Fibroblast of lung (primary cell): Measurements from ENCODE around the gene SLC35G1. TPM values are rescaled to one million over a fixed set of nuclear protein-coding genes. Genes with fewer than 3 reads are reported as not detected.

ENCODE experiments used
- DNase-seq, 2 donors: peaks; one replicate each; pipeline versions ENCODE4 v3.0.0 to v3.0.0-alpha.2; 2010; ENCODE audit warnings: low read depth in 2 of 2
- H2AFZ ChIP-seq: 2 replicates; pipeline ENCODE4 v1.5.1; 2012; ENCODE audit warnings: low read length, control low read depth, inconsistent platforms
- H3K27ac ChIP-seq: 2 replicates; pipeline ENCODE4 v1.5.1; 2011; ENCODE audit warnings: low read length, control low read depth; ENCODE audit not compliant: insufficient read depth
- H3K27me3 ChIP-seq: 2 replicates; pipeline ENCODE4 v1.5.1; 2011; ENCODE audit warnings: mild to moderate bottlenecking, low read length; ENCODE audit not compliant: control insufficient read depth, insufficient read depth
- H3K36me3 ChIP-seq: 2 replicates; pipeline ENCODE4 v1.5.1; 2011; ENCODE audit warnings: low read length; ENCODE audit not compliant: control insufficient read depth, insufficient read depth
- H3K4me1 ChIP-seq: 2 replicates; pipeline ENCODE4 v1.5.1; 2011; ENCODE audit warnings: low read length; ENCODE audit not compliant: control insufficient read depth, insufficient read depth; ENCODE audit errors: extremely low read depth
- H3K4me2 ChIP-seq: 2 replicates; pipeline ENCODE4 v1.5.1; 2011; ENCODE audit warnings: low read length, control low read depth; ENCODE audit not compliant: insufficient read depth; ENCODE audit errors: extremely low read depth
- H3K4me3 ChIP-seq, 4 experiments: fragments of 200-600 bp in 1 of 4; sonication (generic) in 1 of 4; replicated peaks in 1 of 4; 2 replicates each; pipeline ENCODE4 v1.5.1; 2011 to 2016; ENCODE audit warnings: low read length in 4 of 4, low read depth in 3 of 4, mild to moderate bottlenecking in 3 of 4, control low read depth in 2 of 4, inconsistent platforms in 1 of 4, mixed read lengths in 1 of 4; ENCODE audit not compliant: insufficient read depth in 1 of 4; ENCODE audit errors: control extremely low read depth in 1 of 4
- H3K79me2 ChIP-seq: 2 replicates; pipeline ENCODE4 v1.5.1; 2012; ENCODE audit warnings: mild to moderate bottlenecking, low read length, inconsistent platforms; ENCODE audit not compliant: control insufficient read depth, insufficient read depth
- H3K9ac ChIP-seq: 2 replicates; pipeline ENCODE4 v1.5.1; 2011; ENCODE audit warnings: mild to moderate bottlenecking, low read length, control low read depth; ENCODE audit not compliant: insufficient read depth
- H3K9me3 ChIP-seq: 2 replicates; pipeline ENCODE4 v1.5.1; 2012; ENCODE audit warnings: low read depth, low read length; ENCODE audit not compliant: control insufficient read depth, insufficient read depth
- H4K20me1 ChIP-seq: 2 replicates; pipeline ENCODE4 v1.5.1; 2011; ENCODE audit warnings: low read length; ENCODE audit not compliant: control insufficient read depth, insufficient read depth; ENCODE audit errors: extremely low read depth
- EZH2 ChIP-seq: IDR thresholded peaks from 2 replicates; pipeline ENCODE4 v1.5.1; 2012; ENCODE audit warnings: low read length, control low read depth, mild to moderate bottlenecking; ENCODE audit errors: missing control alignments
- polyA minus RNA-seq: library from RNA; depleted of rRNA, polyadenylated mRNA; stranded (reverse); fragments of >200 nt; gene quantifications from 2 replicates; pipeline ENCODE4 v1.2.3, GENCODE V29; 2011; ENCODE audit warnings: low replicate concordance
- polyA plus RNA-seq, 2 donors: library from polyadenylated mRNA; depleted of rRNA in 1 of 2; stranded (reverse) in 1 of 2; unstranded in 1 of 2; fragments of >200 nt; gene quantifications; 2 replicates each; pipeline ENCODE4 v1.2.1, GENCODE V29; 2011 to 2012; ENCODE audit warnings: missing spikeins in 1 of 2
- total RNA-seq: library from RNA; depleted of rRNA; stranded (reverse); fragments of >200 nt; gene quantifications from 2 replicates; pipeline ENCODE4 v1.2.1, GENCODE V29; 2014
- TF ChIP-seq, protein P1 (sequence below), 2 donors: IDR thresholded peaks in 1 of 2; conservative IDR thresholded peaks in 1 of 2; 1 replicate in 1 of 2; 2 replicates in 1 of 2; pipeline ENCODE4 v1.5.1; 2011 to 2012; ENCODE audit warnings: low read length in 2 of 2, control low read depth in 1 of 2, inconsistent platforms in 1 of 2, low read depth in 1 of 2, mild to moderate bottlenecking in 1 of 2

Gene SLC35G1
- 2.1 and 4.0 TPM in 2 replicates for total RNA-seq
- polyA plus RNA-seq: 5.7 and 8.1 TPM in 2 replicates
- 3.7 and 4.4 TPM in 2 replicates for polyA plus RNA-seq (2012)
- polyA minus RNA-seq: 1.2 and 2.0 TPM in 2 replicates

DNA sequence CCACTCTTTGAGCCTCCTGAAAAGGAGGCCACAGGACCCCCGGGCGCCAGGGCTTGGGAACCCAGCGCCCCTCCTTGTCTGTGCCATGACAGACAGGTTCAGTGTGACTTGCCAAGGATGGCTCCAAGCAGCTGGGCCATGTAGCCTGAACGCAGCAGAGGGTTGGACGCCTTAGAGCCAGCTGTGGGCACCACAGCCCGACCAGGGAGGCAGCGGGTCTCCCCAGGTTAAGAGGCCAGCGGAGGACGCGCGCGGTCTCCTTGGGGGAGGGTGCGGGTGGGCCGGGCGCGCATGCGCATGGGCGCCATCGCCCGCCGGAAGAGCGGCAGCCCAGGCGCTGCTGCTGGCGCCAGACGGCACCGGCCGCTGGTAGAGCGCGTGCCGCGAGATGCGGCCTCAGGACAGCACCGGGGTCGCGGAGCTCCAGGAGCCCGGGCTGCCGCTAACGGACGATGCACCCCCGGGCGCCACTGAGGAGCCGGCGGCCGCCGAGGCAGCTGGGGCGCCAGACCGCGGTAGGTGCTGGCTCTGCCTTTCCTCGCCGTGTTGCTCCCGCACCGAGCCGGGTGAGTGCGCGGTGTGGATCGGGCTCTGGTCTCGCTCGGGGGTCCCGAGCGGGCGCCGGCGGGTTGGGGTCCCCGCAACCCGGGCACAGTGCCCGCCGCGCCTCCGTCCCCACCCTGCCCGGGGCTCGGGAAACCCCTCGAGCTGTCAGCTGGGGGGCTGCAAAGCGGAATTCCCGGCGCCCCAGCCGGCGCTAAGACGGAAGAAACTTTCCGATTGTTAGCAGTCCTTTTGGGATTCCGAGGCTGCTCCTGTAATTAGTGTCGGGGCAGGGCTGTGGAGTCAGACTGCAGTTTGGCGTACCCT is at the start of gene SLC35G1:
Gene SLC35G1 (plus strand): TSS at position 333 of the 870 bp plus-strand sequence. CDS start 56 bp downstream, at position 389.
- Histone ChIP-seq H2AFZ (peak within 1 kb of the TSS; percentile 100), H3K4me2 (peak within 1 kb of the TSS; percentile 96), H3K79me2 (no peaks in the 10 kb centered on the region), H4K20me1 (no peaks in the 10 kb centered on the region), H3K9me3 (no peaks in the 10 kb centered on the region), H3K4me3 (peak within 1 kb of the TSS; percentile 71 to 91 (median 80)), H3K27me3 (peaks cover 1% of the 10 kb centered on the region), H3K4me1 (no peaks in the 10 kb centered on the region), H3K9ac (peak within 1 kb of the TSS; percentile 74), H3K27ac (peak within 1 kb of the TSS; percentile 47), H3K36me3 (no peaks in the 10 kb centered on the region)
- peak; percentile 56 to 61 for DNase-seq
- TF ChIP-seq, protein P1, sequence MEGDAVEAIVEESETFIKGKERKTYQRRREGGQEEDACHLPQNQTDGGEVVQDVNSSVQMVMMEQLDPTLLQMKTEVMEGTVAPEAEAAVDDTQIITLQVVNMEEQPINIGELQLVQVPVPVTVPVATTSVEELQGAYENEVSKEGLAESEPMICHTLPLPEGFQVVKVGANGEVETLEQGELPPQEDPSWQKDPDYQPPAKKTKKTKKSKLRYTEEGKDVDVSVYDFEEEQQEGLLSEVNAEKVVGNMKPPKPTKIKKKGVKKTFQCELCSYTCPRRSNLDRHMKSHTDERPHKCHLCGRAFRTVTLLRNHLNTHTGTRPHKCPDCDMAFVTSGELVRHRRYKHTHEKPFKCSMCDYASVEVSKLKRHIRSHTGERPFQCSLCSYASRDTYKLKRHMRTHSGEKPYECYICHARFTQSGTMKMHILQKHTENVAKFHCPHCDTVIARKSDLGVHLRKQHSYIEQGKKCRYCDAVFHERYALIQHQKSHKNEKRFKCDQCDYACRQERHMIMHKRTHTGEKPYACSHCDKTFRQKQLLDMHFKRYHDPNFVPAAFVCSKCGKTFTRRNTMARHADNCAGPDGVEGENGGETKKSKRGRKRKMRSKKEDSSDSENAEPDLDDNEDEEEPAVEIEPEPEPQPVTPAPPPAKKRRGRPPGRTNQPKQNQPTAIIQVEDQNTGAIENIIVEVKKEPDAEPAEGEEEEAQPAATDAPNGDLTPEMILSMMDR (conservative IDR thresholded peaks at IDR 0.05 in 1 of 2, IDR thresholded peaks at IDR 0.05 in 1 of 2; ENCODE audit: low read depth in 1 of 2, low read length in 2 of 2): no peak
- no peak for TF ChIP-seq EZH2

- TF ChIP-seq, protein P1 (conservative IDR thresholded peaks at IDR 0.05 in 1 of 2, IDR thresholded peaks at IDR 0.05 in 1 of 2; ENCODE audit: low read depth in 1 of 2, low read length in 2 of 2): no peak
- TF ChIP-seq EZH2: no peak
- H3K4me1 ChIP-seq: no peaks in the 10 kb centered on the region
- no peak overlapping the region for H3K27ac ChIP-seq
- H3K9ac ChIP-seq: no peak overlapping the region
- H2AFZ ChIP-seq: no peak overlapping the region
- H3K27me3 ChIP-seq: peaks cover 8% of the 10 kb centered on the region
- H3K4me2 ChIP-seq: no peak overlapping the region
- no peaks in the 10 kb centered on the region for H4K20me1 ChIP-seq
- no peaks in the 10 kb centered on the region for H3K79me2 ChIP-seq
- no peak for DNase-seq
- no peak overlapping the region for H3K4me3 ChIP-seq
- H3K36me3 ChIP-seq: no peaks in the 10 kb centered on the region
- no peaks in the 10 kb centered on the region for H3K9me3 ChIP-seq
These were observed 48.7 kb upstream of the SLC35G1 start for GRCh38 chr10:93844979-93845626.

DNA sequence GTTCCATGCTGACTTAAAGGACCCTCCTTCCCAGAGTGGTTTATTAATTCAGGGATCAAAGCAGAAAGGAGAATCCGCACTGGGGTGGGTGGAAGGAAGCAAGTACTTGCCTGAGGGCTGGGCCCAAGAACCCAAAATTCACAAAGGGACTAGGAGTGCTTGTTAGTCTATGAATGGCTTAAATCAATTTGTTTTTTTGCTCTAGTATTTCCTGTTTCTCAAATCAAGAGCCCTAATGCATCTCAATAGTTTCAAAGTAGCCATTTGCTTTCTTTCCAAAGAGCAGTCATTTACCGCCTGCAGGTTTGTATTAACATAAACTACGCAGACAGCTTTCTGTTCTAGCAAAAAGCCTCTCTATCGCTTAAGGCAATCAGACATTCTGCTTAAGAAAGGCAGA is 44.2 kb upstream of the SLC35G1 start:
- Histone ChIP-seq H3K9me3 (no peaks in the 10 kb centered on the region), H3K79me2 (no peaks in the 10 kb centered on the region), H3K27me3 (peaks cover 11% of the 10 kb centered on the region), H3K9ac (no peak overlapping the region), H3K4me2 (no peak overlapping the region), H3K4me1 (no peaks in the 10 kb centered on the region), H3K36me3 (no peaks in the 10 kb centered on the region), H3K4me3 (no peak overlapping the region), H2AFZ (no peak overlapping the region), H4K20me1 (no peaks in the 10 kb centered on the region), H3K27ac (no peak overlapping the region)
- TF ChIP-seq, protein P1 (conservative IDR thresholded peaks at IDR 0.05 in 1 of 2, IDR thresholded peaks at IDR 0.05 in 1 of 2; ENCODE audit: low read depth in 1 of 2, low read length in 2 of 2): no peak
- TF ChIP-seq EZH2: no peak
- no peak for DNase-seq
